ENCODE results near the gene LCN9. TPM values are rescaled to one million over a fixed set of nuclear protein-coding genes. Genes with fewer than 3 reads are reported as not detected.

Gene LCN9
- polyA plus RNA-seq, 1 donor from 2014 or later, result not detected

DNA sequence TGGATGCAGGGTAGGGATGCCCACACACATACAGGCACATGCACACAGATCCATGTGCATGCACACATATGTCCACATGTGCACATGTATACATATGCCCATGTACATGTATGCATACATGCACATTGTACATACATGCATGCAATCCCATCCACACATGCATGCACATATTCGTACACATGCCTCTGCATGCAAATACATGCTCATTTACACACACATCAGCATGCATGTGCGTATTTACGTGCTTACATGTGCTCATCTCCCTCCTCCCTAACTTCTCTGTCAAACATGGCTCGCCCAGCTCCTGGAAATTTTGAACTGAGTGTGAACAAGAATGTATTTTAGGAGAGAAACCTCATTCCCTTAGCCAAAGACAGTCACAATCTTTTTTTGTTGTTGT, 45.1 kb downstream of the LCN9 start:
- H3K36me3 Mint-ChIP-seq, result no peaks in the 10 kb centered on the region
- H3K4me3 Mint-ChIP-seq, result peak overlapping the region in 1 of 4 donors; percentile 38
- H3K27ac Mint-ChIP-seq, result no peak overlapping the region
- peaks cover 12% of the 10 kb centered on the region for H3K27me3 Mint-ChIP-seq
- H3K9me3 Mint-ChIP-seq, result no peaks in the 10 kb centered on the region
- no peaks in the 10 kb centered on the region for H3K4me1 Mint-ChIP-seq

DNA sequence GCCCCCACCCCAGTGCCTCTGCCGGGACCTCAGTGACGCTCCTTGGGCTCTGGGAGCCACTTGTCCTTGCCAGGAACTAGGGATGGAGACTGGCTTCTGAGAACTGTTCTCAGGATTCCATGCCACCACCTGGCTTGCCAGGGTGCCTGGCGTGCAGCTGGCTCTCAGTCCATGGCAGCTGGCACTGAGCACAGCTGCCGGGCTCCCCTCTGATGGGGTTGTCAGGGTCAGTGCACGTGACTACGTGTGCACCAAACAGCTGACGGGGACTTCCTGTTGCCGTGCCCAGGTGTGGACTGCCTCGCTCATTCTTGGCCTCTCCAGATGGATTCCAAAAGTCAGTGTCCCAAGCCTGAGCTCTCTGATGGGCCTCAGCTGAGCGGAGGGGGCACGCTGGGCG, 48.3 kb downstream of the LCN9 start:
- Mint-ChIP-seq H3K36me3 (no peaks in the 10 kb centered on the region), H3K27me3 (peaks cover 28% of the 10 kb centered on the region), H3K9me3 (no peaks in the 10 kb centered on the region), H3K27ac (no peak overlapping the region), H3K4me3 (no peak overlapping the region), H3K4me1 (no peaks in the 10 kb centered on the region)

DNA sequence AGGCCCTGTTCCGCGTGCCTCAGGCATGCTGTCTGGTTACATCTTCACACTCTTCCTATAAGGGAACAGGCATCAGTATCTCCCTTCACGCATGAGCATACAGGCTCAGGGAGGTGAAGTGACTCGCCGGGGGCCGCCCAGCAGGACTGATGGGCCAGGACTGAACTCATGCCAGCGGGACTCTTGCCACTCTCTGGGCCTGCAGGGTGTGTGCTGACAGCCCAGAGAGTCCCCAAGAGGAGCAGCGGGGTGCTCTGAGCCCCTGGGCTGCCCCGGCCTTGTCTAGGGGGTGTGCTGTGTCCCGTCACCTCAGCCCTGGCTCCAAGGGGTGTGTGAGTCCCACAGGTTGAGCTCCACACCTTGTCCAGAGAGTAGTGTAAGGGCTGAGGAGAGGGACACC, 48.8 kb downstream of the LCN9 start:
- H3K4me1 Mint-ChIP-seq, result no peaks in the 10 kb centered on the region
- H3K36me3 Mint-ChIP-seq, result no peaks in the 10 kb centered on the region
- H3K4me3 Mint-ChIP-seq, result no peak overlapping the region
- no peak overlapping the region for H3K27ac Mint-ChIP-seq
- peaks cover 0 to 2% (median 0%) of the 10 kb centered on the region in 3 donors for H3K9me3 Mint-ChIP-seq
- peaks cover 28% of the 10 kb centered on the region for H3K27me3 Mint-ChIP-seq

DNA sequence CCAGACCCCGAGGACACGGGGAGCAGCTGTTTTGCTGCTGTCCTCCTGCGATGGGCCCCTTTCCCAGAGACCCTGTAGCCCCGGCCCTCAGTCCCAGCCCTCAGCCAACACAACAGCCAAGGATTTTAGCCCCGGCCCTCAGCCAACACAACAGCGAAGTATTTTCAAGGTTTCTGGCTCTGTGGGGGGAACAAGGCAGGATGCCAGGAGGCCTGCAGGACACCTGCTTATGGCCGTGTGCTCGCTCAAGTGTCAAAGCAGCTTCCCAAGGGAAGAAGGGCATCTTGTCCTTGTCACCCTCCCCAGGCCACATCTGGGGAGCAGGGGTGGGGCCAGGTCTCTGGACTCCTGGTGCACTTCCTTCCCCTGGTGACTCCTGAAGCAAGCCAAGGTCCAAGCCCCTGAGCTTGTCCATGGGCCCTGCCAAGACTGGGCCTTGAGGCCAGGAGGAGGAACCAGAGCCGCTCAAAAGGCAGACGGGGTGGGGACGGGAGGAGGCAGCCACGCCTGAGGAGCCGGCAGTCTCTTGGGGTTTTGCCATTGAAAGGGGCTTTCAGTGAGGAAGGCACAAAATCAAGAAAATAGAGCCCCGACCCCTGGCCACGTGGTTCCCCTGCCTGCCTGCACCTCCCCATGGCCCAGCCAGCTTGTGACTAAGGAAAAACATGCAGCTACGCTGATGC, 49.6 kb downstream of the LCN9 start:
- H3K4me1 Mint-ChIP-seq, result no peaks in the 10 kb centered on the region
- H3K36me3 Mint-ChIP-seq, result no peaks in the 10 kb centered on the region
- peaks cover 28% of the 10 kb centered on the region for H3K27me3 Mint-ChIP-seq
- no peak overlapping the region for H3K4me3 Mint-ChIP-seq
- no peak overlapping the region for H3K27ac Mint-ChIP-seq
- peaks cover 0 to 2% (median 0%) of the 10 kb centered on the region in 3 donors for H3K9me3 Mint-ChIP-seq

DNA sequence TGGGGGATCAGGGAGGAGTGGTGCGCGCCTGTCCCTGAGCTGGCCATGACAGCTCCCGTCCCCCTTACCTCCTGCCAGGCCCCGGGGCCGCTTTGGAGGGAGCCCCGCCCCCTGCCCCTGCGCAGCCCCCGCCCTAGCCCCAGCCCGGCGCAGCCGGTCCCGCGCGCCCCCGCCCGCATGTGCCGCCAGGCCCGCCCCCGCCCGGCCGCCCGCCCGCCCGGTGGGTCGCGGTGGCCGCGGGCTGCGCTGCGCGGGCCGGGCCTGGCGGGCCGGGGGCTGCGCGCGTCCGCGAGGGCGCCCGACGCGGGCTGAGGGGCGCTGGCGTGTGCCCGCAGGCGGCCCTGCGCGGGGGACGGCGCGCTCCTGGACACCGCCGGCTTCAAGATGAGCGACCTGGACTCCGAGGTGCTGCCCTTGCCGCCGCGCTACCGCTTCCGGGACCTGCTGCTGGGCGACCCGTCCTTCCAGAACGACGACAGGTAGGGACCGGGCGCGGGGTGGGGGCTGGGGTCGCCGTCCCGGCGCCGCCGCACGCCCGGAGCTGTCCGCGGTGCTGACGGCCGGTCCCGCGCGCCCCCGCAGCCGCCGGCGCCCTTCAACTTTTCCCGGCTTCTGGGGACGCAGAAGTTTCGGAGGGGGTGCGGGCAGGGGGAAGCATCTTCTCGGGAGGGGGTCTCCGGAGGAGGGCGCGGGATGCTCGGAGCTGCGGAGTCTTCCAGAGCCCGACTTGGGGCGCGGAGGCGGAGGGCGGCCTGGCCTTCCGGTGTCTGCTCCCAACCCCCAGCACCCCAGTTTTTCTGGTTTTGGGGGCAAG, 51.3 kb downstream of the LCN9 start:
- H3K4me3 Mint-ChIP-seq, result no peak overlapping the region
- H3K36me3 Mint-ChIP-seq, result no peaks in the 10 kb centered on the region
- H3K9me3 Mint-ChIP-seq, result peaks cover 0 to 2% (median 0%) of the 10 kb centered on the region in 3 donors
- H3K27me3 Mint-ChIP-seq, result peaks cover 28% of the 10 kb centered on the region
- no peak overlapping the region for H3K27ac Mint-ChIP-seq
- H3K4me1 Mint-ChIP-seq, result no peaks in the 10 kb centered on the region

DNA sequence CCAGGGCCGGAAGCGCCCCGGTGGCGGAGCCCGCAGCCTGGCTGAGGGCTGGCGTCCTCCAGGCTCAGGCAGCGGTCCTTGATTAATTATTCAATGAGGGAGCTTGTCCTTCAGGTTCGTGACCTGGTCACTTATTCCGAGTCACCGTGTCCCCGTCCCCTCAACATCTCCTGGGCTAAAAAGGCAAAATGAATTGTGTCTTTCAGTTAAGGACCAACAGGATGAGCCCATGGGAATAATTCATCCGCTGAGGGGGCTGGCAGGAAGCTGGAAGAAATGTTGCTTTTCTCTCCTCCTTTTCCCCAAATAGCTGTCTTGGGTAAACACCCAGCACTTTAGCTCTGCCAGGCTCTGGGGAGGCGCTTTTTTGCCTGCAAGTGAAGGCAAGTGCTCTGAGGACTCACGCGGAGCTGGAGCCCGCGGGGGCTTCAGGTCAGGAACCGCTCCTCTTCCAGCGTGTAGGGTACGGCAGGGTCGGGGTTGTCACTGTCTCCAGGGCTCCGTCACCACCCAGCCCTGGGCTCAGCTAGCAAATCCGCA, 52.0 kb downstream of the LCN9 start:
- Mint-ChIP-seq H3K4me1 (no peaks in the 10 kb centered on the region), H3K27me3 (peaks cover 28% of the 10 kb centered on the region), H3K36me3 (no peaks in the 10 kb centered on the region), H3K9me3 (peaks cover 0 to 2% (median 0%) of the 10 kb centered on the region in 3 donors), H3K27ac (no peak overlapping the region), H3K4me3 (no peak overlapping the region)

DNA sequence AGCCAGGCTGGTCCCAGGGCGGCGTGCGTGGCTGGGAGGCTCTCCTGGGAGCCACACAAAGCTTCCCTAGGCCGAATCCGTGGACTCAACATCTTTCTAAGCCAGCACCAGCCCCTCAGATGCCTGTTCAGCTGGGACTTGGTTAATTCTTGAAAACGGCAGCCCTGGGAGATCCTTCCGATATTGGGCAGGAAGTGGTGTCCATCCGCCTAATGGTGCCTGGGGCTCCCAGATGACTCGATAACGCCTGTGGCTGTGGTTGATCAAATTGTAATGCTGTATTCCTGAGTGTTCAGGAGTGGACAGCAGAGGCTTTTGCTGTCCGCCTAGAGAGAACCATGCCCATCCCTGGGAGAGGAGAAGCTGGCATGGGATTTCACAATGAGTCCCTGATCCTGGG, 52.9 kb downstream of the LCN9 start:
- no peak overlapping the region for H3K27ac Mint-ChIP-seq
- peaks cover 0 to 2% (median 0%) of the 10 kb centered on the region in 3 donors for H3K9me3 Mint-ChIP-seq
- no peak overlapping the region for H3K4me3 Mint-ChIP-seq
- H3K4me1 Mint-ChIP-seq, result no peaks in the 10 kb centered on the region
- no peaks in the 10 kb centered on the region for H3K36me3 Mint-ChIP-seq
- H3K27me3 Mint-ChIP-seq, result peaks cover 28% of the 10 kb centered on the region

Other genes starting within 250 kb of the LCN9 start
- gene PPP1R26, start 183.5 kb upstream of the LCN9 start, polyA plus RNA-seq, result 1.7 TPM
- gene MRPS2, start 162.6 kb upstream of the LCN9 start, polyA plus RNA-seq, result 65.7 TPM
- not detected for gene LCN1, start 141.9 kb upstream of the LCN9 start, polyA plus RNA-seq
- not detected for gene OBP2A, start 117.2 kb upstream of the LCN9 start, polyA plus RNA-seq
- not detected for gene PAEP, start 101.6 kb upstream of the LCN9 start, polyA plus RNA-seq
- gene GLT6D1, start 23.8 kb upstream of the LCN9 start, polyA plus RNA-seq, result not detected
- gene SOHLH1, start 36.2 kb downstream of the LCN9 start, polyA plus RNA-seq, result not detected
- not detected for gene KCNT1, start 38.9 kb downstream of the LCN9 start, polyA plus RNA-seq
- 2.7 TPM for gene CAMSAP1, start 244.2 kb downstream of the LCN9 start, polyA plus RNA-seq

All from IgD-negative memory B cell (primary cell).